K562 (cell line): ENCODE measurements around the gene HOXB4. TPM values are rescaled to one million over a fixed set of nuclear protein-coding genes. Genes with fewer than 3 reads are reported as not detected.
A peak's percentile ranks its signal among the peaks of the same experiment; 100 is the strongest.

Experiments
- ATAC-seq: fragments of 200-7000 bp; cut with Tn5 transposase; 3 replicates; pipeline ENCODE4 v1.9.1; 2020; ENCODE audit warnings: moderate library complexity
- BruUV-seq: library from RNA; stranded (reverse); fragments of 400-500 nt; replicated peaks from 2 replicates; lab custom pipeline; 2021; lab: Mats Ljungman, UMichigan
- CTCF ChIA-PET: fragments of 300-600 bp; formaldehyde crosslinking; extraction: SDS; loops from one replicate; lab custom pipeline; 2021; ENCODE audit warnings: low intra/inter-chr PET ratio; lab: Yijun Ruan, JAX
- POLR2A ChIA-PET: fragments of 300-600, 350-650 bp; sonication (Branson Sonifier 250); formaldehyde crosslinking; extraction: SDS; loops from one replicate; lab custom pipeline; 2021; ENCODE audit warnings: antibody characterized with exemption, inconsistent platforms; lab: Yijun Ruan, JAX
- DNase-seq, 4 experiments: peaks; one replicate each; pipeline versions ENCODE4 v3.0.0 to v3.0.0-alpha.2; 2011 to 2018; ENCODE audit warnings: low spot score in 3 of 4, mixed read lengths in 3 of 4; ENCODE audit errors: extremely low read depth in 1 of 4
- FAIRE-seq: peaks from 2 replicates; lab custom pipeline; 2011; peaks lifted over from hg19 to GRCh38; lab: Jason Lieb, UNC
- H2AFZ ChIP-seq: 2 replicates; pipeline ENCODE4 v1.6.0; 2011; ENCODE audit warnings: low read depth, low read length, control low read depth, inconsistent platforms
- H3K27ac ChIP-seq: fragments of 200-600 bp; 3 replicates; pipeline ENCODE4 v1.8.0; 2011; ENCODE audit warnings: low read depth, mild to moderate bottlenecking, control low read depth, inconsistent platforms, low read length, moderate library complexity, mixed read lengths; ENCODE audit errors: extremely low read depth
- H3K27me3 ChIP-seq, 2 experiments: fragments of 300-600 bp in 1 of 2; 2 replicates in 1 of 2; 3 replicates in 1 of 2; pipeline versions ENCODE4 v1.6.0 to v1.8.0; 2011; ENCODE audit warnings: inconsistent platforms in 2 of 2, low read length in 2 of 2, mild to moderate bottlenecking in 1 of 2, mixed read lengths in 1 of 2, moderate library complexity in 1 of 2; ENCODE audit not compliant: control insufficient read depth in 2 of 2, insufficient read depth in 2 of 2
- H3K36me3 ChIP-seq: fragments of 300-600 bp; 3 replicates; pipeline ENCODE4 v1.8.0; 2011; ENCODE audit warnings: mild to moderate bottlenecking, low read length, inconsistent platforms; ENCODE audit not compliant: control insufficient read depth, insufficient read depth
- H3K4me1 ChIP-seq, 2 experiments: fragments of 200-600 bp in 1 of 2; replicated peaks in 1 of 2; 2 replicates in 1 of 2; 3 replicates in 1 of 2; pipeline versions ENCODE4 v1.5.1 to v1.8.0; 2011; ENCODE audit warnings: inconsistent platforms in 2 of 2, low read length in 2 of 2, mild to moderate bottlenecking in 1 of 2, mixed read lengths in 1 of 2, moderate library complexity in 1 of 2; ENCODE audit not compliant: control insufficient read depth in 2 of 2, insufficient read depth in 2 of 2
- H3K4me2 ChIP-seq: 2 replicates; pipeline ENCODE4 v1.6.1; 2011; ENCODE audit warnings: low read length, control low read depth, inconsistent platforms, mixed read lengths; ENCODE audit not compliant: insufficient read depth
- H3K4me3 ChIP-seq: fragments of 200-600 bp; sonication (generic), shearing (Covaris generic); 2 replicates; pipeline ENCODE4 v1.5.1; 2016; ENCODE audit warnings: control low read depth, inconsistent platforms
- H3K79me2 ChIP-seq: fragments of 200-600 bp; 3 replicates; pipeline ENCODE4 v1.8.0; 2011; ENCODE audit warnings: low read length, inconsistent platforms; ENCODE audit not compliant: control insufficient read depth, insufficient read depth
- H3K9ac ChIP-seq, 2 experiments: 2 replicates each; pipeline versions ENCODE4 v1.6.0 to v1.6.1; 2011; ENCODE audit warnings: low read depth in 2 of 2, low read length in 2 of 2, control low read depth in 1 of 2, inconsistent platforms in 1 of 2, mild to moderate bottlenecking in 1 of 2, mixed read lengths in 1 of 2; ENCODE audit not compliant: insufficient read depth in 1 of 2
- H3K9me1 ChIP-seq: one replicate; pipeline ENCODE4 v1.6.0; 2011; ENCODE audit warnings: inconsistent platforms, mild to moderate bottlenecking, low read length, moderate library complexity; ENCODE audit not compliant: control insufficient read depth, insufficient read depth
- H3K9me3 ChIP-seq: replicated peaks from 2 replicates; pipeline ENCODE4 v1.5.1; 2011; ENCODE audit warnings: low read depth, low read length, inconsistent platforms; ENCODE audit not compliant: control insufficient read depth, insufficient read depth
- H4K20me1 ChIP-seq: replicated peaks from 2 replicates; pipeline ENCODE4 v1.6.1; 2011; ENCODE audit warnings: low read length, inconsistent platforms, mixed read lengths; ENCODE audit not compliant: control insufficient read depth, insufficient read depth
- ARID1B ChIP-seq: fragments of 450-650 bp; IDR thresholded peaks from 2 replicates; pipeline ENCODE4 v1.6.1; 2016; ENCODE audit warnings: antibody characterized with exemption, mild to moderate bottlenecking, inconsistent platforms
- POLR2G ChIP-seq: fragments of 200-400 bp; formaldehyde crosslinking; IDR thresholded peaks from 2 replicates; pipeline ENCODE4 v1.6.1; 2017; ENCODE audit warnings: low read depth, mild to moderate bottlenecking, antibody characterized with exemption, low read length, moderate library complexity
- RBFOX2 ChIP-seq: fragments of 200-400 bp; formaldehyde crosslinking; IDR thresholded peaks from 2 replicates; pipeline ENCODE4 v1.6.1; 2017; ENCODE audit warnings: low read depth, mild to moderate bottlenecking, low read length, moderate library complexity
- ZNF766 ChIP-seq: fragments of 200-800 bp; sonication (Bioruptor generic); conservative IDR thresholded peaks from 2 replicates; pipeline ENCODE4 v1.6.1; 2016; ENCODE audit warnings: missing genetic modification characterization, missing compliant biosample characterization
- WGBS: fragments of 100-300 bp; shearing (Covaris generic); methylation state at CpG from one replicate; pipeline ENCODE4 v1.1.6; 2016; ENCODE audit warnings: low coverage, mixed read lengths; ENCODE audit not compliant: insufficient coverage; ENCODE audit errors: missing lambda C conversion rate; 5-methylcytosine and 5-hydroxymethylcytosine counted together
- in situ Hi-C: fragments of 300-500 bp; cut with MboI; formaldehyde crosslinking; loops from 4 replicates; pipeline ENCODE4 v1.15.0; 2018; ENCODE audit warnings: inconsistent platforms, mixed read lengths
- intact Hi-C: fragments of 100-400 bp; cut with micrococcal nuclease; formaldehyde crosslinking; loops from 2 replicates; pipeline ENCODE4 v1.14.2; 2022
- polyA plus RNA-seq, 8 experiments: library from polyadenylated mRNA; depleted of rRNA in 4 of 8; stranded (reverse) in 5 of 8; unstranded in 3 of 8; fragments of >200 nt; fragmentation: Nextera tagmentation in 2 of 8; fragmentation: Illumina TruSeq in 1 of 8; extraction: Ambion mirVana in 2 of 8; extraction: Trizol in 1 of 8; gene quantifications; 2 replicates each; pipeline versions ENCODE4 v1.2.1 to v1.2.3, GENCODE V29; 2011 to 2014; ENCODE audit warnings: inconsistent platforms in 1 of 8, missing spikeins in 1 of 8
- total RNA-seq, 7 experiments: library from RNA; depleted of rRNA in 6 of 7; stranded (reverse); fragments of >200 nt in 6 of 7; fragmentation: Illumina TruSeq in 2 of 7; extraction: Trizol in 2 of 7; gene quantifications; 2 replicates each; pipeline versions ENCODE4 v1.2.1 to v1.2.3, GENCODE V29; 2011 to 2021; ENCODE audit warnings: low replicate concordance in 1 of 7
- TF ChIP-seq, protein P1 (sequence below), 2 experiments: fragments of 450-650 bp in 1 of 2; sonication (generic) in 1 of 2; formaldehyde crosslinking in 1 of 2; IDR thresholded peaks in 1 of 2; conservative IDR thresholded peaks in 1 of 2; 2 replicates each; pipeline versions ENCODE4 v1.6.1 to v1.8.1; 2016 to 2023; ENCODE audit warnings: mild to moderate bottlenecking in 2 of 2, moderate library complexity in 2 of 2, inconsistent platforms in 1 of 2, missing genetic modification reagents in 1 of 2
- TF ChIP-seq, protein P2 (sequence below): sonication (generic); formaldehyde crosslinking; IDR thresholded peaks from 2 replicates; pipeline ENCODE4 v1.8.1; 2023; ENCODE audit warnings: mild to moderate bottlenecking, missing genetic modification reagents

Gene HOXB4
- total and polyA plus RNA-seq, 9 of the 15 experiments (the other 6 are each of a cell fraction or from before 2014, with no cell fraction given) = 1.6 to 34.9 (median 14.9) TPM

GRCh38 chr17:48596000-48596734 is 18.0 kb upstream of the HOXB4 start:
- peaks cover 23 to 49% of the 10 kb centered on the region in 2 experiments; a peak in 4 of 5 replicates for H3K4me1 ChIP-seq
- H4K20me1 ChIP-seq = no peaks in the 10 kb centered on the region
- no peaks in the 10 kb centered on the region for H3K27me3 ChIP-seq
- H3K4me2 ChIP-seq = no peak overlapping the region
- no peak for FAIRE-seq
- no peak overlapping the region for H3K27ac ChIP-seq
- no peaks in the 10 kb centered on the region; the same call in 2 of the 3 replicates for H3K36me3 ChIP-seq
- no peak overlapping the region for H2AFZ ChIP-seq
- H3K79me2 ChIP-seq = peaks cover 27% of the 10 kb centered on the region
- no TSS peak for BruUV-seq
- intact Hi-C loops (no loop called here), in situ Hi-C loops (no loop called here)
- no peak overlapping the region for H3K4me3 ChIP-seq
- ChIA-PET POLR2A (interaction anchor here (0.7 kb wide), 1 partner anchor 67 kb away, joined by 3 read pairs; no protein-coding TSS in a partner anchor), CTCF (interaction anchor here (0.6 kb wide), 1 partner anchor 22 kb away, joined by 3 read pairs; no protein-coding TSS in a partner anchor)
- no peak for ATAC-seq
- no peak for DNase-seq
- H3K9ac ChIP-seq = no peak overlapping the region
- H3K9me3 ChIP-seq = no peaks in the 10 kb centered on the region
- TF ChIP-seq ZNF766 (CRISPR knock-in tag) = no peak
- TF ChIP-seq RBFOX2 = 0 out of 2 replicates have a peak, but pooled peaks have one; percentile 15
- TF ChIP-seq, protein P1, sequence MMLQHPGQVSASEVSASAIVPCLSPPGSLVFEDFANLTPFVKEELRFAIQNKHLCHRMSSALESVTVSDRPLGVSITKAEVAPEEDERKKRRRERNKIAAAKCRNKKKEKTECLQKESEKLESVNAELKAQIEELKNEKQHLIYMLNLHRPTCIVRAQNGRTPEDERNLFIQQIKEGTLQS (IDR thresholded peaks at IDR 0.05) = 0 out of 2 replicates have a peak, but pooled peaks have one; percentile 19
- TF ChIP-seq, protein P1 (CRISPR knock-in tag; conservative IDR thresholded peaks at IDR 0.05) = no peak
- TF ChIP-seq POLR2G = 0 out of 2 replicates have a peak, but pooled peaks have one; percentile 21
- TF ChIP-seq, protein P2, sequence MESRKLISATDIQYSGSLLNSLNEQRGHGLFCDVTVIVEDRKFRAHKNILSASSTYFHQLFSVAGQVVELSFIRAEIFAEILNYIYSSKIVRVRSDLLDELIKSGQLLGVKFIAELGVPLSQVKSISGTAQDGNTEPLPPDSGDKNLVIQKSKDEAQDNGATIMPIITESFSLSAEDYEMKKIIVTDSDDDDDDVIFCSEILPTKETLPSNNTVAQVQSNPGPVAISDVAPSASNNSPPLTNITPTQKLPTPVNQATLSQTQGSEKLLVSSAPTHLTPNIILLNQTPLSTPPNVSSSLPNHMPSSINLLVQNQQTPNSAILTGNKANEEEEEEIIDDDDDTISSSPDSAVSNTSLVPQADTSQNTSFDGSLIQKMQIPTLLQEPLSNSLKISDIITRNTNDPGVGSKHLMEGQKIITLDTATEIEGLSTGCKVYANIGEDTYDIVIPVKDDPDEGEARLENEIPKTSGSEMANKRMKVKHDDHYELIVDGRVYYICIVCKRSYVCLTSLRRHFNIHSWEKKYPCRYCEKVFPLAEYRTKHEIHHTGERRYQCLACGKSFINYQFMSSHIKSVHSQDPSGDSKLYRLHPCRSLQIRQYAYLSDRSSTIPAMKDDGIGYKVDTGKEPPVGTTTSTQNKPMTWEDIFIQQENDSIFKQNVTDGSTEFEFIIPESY (CRISPR knock-in tag) = peak; percentile 97
- TF ChIP-seq ARID1B = no peak
- WGBS = 94% methylated on average over 20 of the region's 54 CpGs
- no peaks in the 10 kb centered on the region for H3K9me1 ChIP-seq
